Renal cortex interstitium (tissue), 11 donors: ENCODE measurements around the gene CNNM4. TPM values are rescaled to one million over a fixed set of nuclear protein-coding genes. Genes with fewer than 3 reads are reported as not detected.
"Not testable (repeated sequence)": the region's sequence is repeated elsewhere in the genome, so short reads cannot be mapped to it uniquely, and the experiment has no call there.

Experiments
- DNase-seq, 11 donors: peaks; one replicate each; pipeline ENCODE4 v3.0.0-alpha.2; 2013; ENCODE audit warnings: low read depth in 9 of 11, low spot score in 4 of 11; ENCODE audit errors: extremely low read depth in 1 of 11
- polyA plus RNA-seq, 3 donors: library from polyadenylated mRNA; unstranded; fragments of 120-200 nt; gene quantifications; one replicate each; pipeline ENCODE4 v1.2.1, GENCODE V29; 2013; ENCODE audit not compliant: insufficient read length in 3 of 3

Gene CNNM4
- polyA plus RNA-seq, 3 donors = 11.7 to 18.0 (median 12.3) TPM

- DNase-seq = no peak
Observed at GRCh38 chr2:96804986-96805385, 44.3 kb downstream of the CNNM4 start.

GRCh38 chr2:96805946-96806345 lies 45.2 kb downstream of the CNNM4 start:
- not testable (repeated sequence) for DNase-seq

DNA sequence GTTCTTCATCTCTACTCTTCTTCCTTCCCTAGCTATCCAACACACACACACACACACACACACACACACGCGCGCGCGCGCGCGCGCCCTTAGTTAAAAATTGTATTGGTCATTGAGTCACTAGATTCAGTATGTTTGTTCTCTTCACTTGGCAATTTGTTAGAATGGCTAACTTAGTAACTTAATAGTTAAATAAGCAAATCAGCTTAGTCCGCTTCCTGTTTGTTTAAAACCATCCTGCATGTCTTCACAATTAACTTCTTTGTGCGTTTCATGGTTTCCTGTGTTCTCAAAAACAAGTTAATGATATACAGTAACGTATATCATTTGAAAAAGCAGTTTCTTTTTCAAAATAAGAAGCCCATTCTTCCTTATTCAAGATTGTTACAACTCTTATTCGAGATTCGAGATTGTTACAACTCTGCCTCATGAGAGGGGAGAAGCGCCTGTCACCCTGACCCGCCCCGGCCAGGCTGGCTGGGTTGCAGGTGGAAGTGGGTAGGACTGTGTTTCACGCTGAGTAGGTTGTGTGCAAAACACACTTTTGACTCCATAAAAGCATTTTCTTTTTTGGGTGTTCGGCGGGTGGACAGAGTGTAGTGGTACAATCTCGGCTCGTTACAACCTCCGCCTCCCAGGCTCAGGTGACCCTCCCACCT lies 45.9 kb downstream of the CNNM4 start:
- no peak for DNase-seq

DNA sequence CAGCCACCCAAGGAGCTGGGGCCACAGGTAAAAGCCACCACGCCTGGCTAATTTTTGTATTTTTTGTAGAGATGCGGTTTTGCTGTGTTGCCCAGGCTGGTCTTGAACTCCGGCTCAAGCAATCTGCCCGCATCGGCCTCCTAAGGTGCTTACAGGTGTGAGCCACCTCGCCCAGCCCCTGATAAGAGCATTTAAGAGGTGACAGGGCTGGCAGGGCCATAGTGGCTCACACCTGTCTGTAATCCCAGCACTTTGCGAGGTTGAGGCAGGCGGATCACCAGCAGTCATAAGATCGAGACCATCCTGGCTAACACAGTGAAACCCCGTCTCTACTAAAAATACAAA lies 46.4 kb downstream of the CNNM4 start:
- no peak for DNase-seq

DNA sequence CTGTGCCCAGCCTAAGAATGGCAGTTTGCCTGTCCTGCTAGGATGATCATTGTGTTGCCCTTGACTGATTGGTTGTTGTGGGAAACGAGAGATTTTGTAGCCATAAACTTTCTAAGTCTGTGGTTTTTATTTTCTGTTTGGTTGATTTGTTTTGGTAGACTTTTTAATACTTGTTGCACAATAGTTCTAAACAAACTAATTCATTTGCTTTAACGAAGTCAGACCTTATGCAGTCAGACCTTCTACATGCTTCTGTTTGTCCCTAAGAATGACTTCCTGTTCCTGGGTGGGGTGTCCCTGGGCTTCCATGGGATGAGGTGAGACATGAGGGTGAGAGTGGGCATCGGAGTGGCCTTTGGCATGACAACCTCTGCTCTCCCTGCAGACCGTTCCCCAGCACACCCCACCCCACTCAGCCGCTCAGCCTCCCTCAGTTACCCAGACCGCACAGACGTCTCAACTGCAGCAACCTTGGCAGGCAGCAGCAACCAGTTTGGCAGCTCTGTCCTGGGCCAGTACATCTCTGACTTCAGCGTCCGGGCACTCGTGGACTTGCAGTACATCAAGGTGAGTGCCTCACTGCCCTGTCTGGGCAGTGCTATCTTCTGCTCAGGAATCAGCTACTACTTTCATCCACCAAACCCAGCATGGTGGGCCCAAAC lies 47.6 kb downstream of the CNNM4 start:
- no peak for DNase-seq

DNA sequence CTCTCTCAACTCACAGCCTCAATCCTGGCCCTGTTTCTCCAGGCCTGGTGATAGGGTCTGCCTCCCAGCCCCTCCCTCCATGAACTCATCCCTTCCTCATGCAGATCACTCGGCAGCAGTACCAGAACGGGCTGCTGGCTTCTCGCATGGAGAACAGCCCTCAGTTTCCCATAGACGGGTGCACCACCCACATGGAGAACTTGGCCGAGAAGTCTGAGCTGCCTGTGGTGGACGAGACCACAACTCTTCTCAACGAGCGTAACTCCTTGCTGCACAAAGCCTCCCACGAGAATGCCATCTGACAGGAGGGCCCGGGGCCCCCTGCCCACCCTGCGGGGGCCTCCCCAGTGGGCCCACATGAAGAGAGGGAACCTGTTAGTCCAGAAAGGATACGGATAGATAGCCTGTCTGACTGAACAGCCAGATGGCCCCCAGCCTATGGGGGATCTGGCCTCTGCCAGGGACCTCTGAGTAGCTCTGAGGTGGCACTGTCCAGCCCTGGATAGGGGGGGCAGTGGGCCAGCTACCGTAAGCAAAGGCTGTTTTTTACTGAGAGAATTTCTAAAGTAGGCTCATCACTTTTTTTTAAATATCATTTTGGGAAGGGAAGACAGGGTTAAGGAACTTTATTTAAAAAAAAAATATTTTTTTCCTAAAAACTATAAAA lies 48.6 kb downstream of the CNNM4 start:
- no peak for DNase-seq

DNA sequence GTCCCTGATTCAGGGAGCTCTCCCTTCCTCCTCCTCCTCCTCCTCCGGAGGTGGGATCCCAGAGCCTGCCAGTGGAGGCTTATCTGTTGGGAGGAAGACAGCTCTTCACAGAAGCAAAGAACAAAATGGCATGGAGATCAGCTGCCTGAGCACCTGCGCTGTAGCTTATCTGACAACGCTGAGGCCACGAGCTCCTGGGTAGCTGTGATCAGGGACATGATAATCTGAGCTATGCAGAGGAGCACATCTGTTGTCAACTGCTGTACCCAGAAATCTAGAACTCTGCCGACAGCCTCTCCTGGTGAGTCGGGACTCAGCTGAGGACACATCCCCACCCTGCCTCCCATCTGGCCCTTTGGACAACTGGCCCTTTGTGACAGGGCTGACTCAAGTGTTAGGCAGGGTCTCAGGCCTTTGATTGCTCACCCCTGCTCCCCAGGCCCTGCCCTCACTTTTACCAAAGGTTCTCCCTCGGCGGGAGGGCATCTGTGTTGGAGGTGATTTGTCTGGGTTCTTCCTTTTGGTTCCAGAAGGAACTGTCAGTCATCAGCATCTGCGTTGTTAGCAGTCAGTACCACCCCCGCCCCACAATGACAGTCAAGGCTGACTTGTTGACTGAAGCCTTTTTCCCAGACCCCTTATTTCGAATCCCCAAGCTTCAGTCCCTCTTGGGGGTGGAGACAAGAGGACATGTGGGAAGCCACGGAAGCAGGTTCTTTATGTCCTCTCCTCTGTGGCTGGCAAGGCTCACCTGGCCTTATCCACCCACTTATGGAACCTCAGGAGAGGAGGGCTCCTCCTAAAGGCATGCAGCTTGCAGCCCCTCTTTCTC lies 49.5 kb downstream of the CNNM4 start:
- no peak for DNase-seq

GRCh38 chr2:96810783-96811192 lies 50.1 kb downstream of the CNNM4 start:
- no peak for DNase-seq

DNA sequence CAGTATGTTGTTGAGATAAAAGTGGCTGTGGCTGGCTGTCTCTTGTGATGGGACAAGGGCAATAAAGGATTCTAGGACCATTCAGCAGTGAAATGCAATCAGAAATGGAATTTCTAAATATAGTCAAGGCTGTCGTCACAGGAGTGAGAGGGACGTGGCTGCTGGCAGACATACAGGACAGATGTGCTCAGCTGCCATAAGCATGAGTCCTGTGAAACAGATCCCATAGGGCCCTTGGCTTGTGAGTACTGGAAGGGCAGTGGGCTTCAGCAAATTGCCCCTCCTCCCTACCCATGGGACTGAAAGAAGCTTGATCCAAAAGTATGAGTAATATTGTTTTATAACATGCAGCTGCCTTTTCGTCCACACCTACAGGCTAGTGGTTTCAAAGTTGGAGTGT lies 51.2 kb downstream of the CNNM4 start:
- no peak for DNase-seq

DNA sequence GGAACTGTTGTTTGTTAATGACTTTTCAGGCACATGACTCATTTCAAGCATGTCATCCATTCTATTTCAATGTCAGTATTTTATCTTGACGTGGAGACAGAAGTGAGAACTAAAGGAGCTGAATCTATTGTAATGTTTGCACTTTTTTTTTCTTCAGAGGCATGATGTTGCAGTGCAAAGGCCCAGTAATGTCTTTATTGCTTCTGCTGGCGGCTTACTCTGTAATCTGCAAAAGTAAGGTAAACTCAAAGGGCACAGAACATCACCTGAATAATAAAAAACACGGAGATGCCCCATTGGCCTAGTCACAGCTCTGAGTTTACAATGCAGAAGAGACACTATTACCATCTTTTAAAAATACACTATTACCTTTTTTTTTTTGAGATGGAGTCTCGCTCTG lies 53.0 kb downstream of the CNNM4 start:
- DNase-seq = no peak

- no peak for DNase-seq
Observed at GRCh38 chr2:96815326-96816126, 54.8 kb downstream of the CNNM4 start.

DNA sequence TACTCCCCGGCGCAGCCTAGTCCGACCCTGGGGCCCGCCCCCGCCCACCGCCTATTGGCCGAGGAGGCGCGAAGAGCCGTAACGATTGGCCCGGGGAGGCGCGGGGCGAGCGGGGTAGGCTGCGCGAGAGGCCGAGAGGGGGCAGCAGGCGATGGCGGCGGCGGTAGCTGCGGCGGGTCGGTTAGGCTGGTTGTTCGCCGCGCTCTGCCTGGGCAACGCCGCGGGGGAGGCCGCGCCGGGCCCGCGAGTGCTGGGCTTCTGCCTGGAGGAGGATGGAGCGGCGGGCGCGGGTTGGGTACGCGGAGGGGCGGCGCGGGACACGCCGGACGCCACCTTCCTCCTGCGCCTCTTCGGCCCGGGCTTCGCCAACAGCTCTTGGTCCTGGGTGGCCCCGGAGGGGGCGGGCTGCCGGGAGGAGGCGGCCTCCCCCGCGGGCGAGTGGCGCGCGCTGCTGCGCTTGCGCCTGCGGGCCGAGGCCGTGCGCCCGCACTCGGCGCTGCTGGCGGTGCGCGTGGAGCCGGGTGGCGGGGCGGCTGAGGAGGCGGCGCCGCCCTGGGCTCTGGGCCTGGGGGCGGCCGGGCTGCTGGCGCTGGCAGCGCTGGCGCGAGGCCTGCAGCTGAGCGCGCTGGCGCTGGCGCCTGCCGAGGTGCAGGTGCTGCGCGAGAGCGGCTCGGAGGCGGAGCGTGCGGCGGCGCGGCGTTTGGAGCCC lies 55.6 kb downstream of the CNNM4 start, which contains the start of gene CNNM3:
Gene CNNM3 (plus strand): TSS at position 142 of the 709 bp plus-strand sequence. CDS start 10 bp downstream, at position 152.
- DNase-seq = peak in 10 of 11 donors; percentile 72 to 94 (median 90)

DNA sequence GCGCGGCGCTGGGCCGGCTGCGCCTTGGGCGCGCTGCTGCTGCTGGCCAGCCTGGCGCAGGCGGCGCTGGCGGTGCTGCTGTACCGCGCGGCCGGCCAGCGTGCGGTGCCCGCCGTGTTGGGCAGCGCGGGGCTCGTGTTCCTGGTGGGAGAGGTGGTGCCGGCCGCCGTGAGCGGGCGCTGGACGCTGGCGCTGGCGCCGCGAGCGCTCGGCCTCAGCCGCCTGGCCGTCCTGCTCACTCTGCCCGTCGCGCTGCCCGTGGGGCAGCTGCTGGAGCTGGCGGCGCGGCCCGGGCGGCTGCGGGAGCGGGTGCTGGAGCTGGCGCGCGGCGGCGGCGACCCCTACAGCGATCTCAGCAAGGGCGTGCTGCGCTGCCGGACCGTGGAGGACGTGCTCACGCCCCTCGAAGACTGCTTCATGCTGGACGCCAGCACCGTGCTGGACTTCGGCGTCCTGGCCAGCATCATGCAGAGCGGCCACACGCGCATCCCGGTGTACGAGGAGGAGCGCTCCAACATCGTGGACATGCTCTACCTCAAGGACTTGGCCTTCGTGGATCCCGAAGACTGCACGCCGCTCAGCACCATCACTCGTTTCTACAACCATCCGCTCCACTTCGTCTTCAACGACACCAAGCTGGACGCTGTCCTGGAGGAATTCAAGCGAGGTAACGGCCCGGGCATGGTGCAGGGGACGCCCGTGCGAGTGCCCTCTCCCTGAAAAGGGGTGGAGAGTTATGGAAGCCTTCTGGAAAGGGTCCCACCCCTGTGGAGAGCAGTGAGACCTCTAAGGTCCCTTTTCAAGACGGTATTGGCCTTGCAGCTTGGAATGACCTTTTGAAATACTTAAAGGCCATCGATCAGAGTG lies 56.4 kb downstream of the CNNM4 start:
- DNase-seq = no peak

- DNase-seq = no peak
Observed at GRCh38 chr2:96817882-96818281, 57.2 kb downstream of the CNNM4 start.

DNA sequence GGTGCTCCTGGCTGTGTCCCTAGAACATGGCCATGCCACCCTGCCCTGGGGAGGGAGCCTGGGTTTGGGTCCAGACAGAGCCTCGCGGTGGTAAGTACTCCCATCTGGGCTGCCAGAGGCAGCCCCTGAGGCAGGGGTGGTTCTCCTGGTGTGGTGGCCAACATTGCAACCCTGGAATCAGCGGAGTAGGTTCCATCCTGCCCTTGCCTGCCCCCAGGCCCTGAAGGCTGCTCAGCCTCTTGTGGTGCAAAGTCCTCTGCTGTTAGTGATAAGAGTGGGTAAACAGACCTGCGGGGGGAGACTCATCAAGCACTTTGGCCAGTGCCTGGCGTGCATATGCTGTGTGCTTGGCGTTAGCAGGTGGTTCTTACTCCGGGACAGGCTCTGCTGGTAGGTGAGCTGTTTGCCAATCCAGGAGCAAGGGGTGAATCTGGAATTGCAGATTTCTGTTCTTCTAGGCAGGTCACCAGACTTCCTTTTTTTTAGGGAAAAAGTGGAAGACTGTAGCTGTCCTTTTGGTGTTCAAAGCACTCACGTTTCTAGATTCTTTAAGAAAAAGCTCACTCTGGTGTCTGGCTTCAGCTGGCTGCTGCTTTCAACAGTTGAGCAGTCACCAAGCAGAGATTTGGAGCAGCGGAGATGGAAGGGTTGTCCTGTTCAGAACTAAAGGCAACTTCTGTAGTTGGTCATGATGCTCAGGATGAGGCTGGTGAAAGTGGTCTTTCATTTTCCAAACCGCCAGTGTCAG lies 58.6 kb downstream of the CNNM4 start:
- no peak for DNase-seq

DNA sequence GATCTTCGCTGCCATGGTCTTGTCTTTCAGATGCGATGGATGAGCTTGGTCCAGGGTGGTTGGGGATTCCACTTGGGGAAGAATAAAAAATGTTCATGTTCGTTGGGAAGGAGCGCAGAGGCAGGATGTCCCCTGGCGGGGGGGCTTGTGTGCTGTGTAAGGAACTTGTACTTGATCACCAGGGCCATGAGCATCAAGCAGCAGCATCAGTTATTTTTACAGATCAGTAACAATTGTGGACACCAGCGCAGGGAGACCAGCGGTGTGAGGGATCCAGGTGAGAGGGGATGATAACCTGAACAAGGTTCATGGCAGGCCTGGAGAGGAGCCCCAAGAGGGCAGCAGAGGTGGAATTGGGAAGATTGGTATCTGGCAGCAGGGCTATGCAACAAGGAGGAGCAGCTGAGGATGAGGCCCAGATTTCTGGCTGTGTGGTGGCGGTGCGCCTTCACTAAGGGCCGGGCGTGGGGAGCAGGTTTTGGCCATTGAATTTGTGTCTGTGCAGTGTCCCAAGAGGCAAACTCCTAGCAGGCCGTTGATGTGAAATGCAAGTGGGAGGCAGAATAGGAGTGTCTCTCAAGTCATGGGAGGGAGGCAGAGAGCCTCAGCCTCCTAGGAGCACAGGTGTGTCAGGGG lies 59.3 kb downstream of the CNNM4 start:
- DNase-seq = no peak
